GM18505 (cell line): ENCODE results near the gene PRKAR1B.

Source experiments
- ATAC-seq: cut with Tn5 transposase; IDR thresholded peaks from one replicate; pipeline ENCODE4 v1.9.1; 2021; ENCODE audit not compliant: unreplicated experiment
- POLR2A ChIP-seq: IDR thresholded peaks from 4 replicates; pipeline ENCODE4 v1.6.1; 2011; ENCODE audit warnings: borderline replicate concordance; ENCODE audit not compliant: insufficient read depth, insufficient read length; ENCODE audit errors: extremely low read depth

Gene PRKAR1B

GRCh38 chr7:512146-512510 lies 215.0 kb downstream of the PRKAR1B start:
- no peak for TF ChIP-seq POLR2A
- ATAC-seq, result no peak

GRCh38 chr7:511476-512145 lies 215.5 kb downstream of the PRKAR1B start:
- ATAC-seq, result no peak
- TF ChIP-seq POLR2A, result no peak

GRCh38 chr7:510782-511281 lies 216.2 kb downstream of the PRKAR1B start:
- TF ChIP-seq POLR2A, result no peak
- no peak for ATAC-seq

GRCh38 chr7:510131-510481 lies 217.0 kb downstream of the PRKAR1B start:
- no peak for ATAC-seq
- TF ChIP-seq POLR2A, result no peak

GRCh38 chr7:509426-510130 lies 217.5 kb downstream of the PRKAR1B start:
- no peak for TF ChIP-seq POLR2A
- ATAC-seq, result no peak

GRCh38 chr7:508461-509170 lies 218.5 kb downstream of the PRKAR1B start:
- no peak for TF ChIP-seq POLR2A
- no peak for ATAC-seq

- no peak for TF ChIP-seq POLR2A
- no peak for ATAC-seq
Measured at GRCh38 chr7:507623-508300, 219.3 kb downstream of the PRKAR1B start.

- ATAC-seq, result no peak
- TF ChIP-seq POLR2A, result no peak
Measured at GRCh38 chr7:506921-507622, 220.0 kb downstream of the PRKAR1B start.

- ATAC-seq, result no peak
- TF ChIP-seq POLR2A, result no peak
Measured at GRCh38 chr7:506391-506831, 220.7 kb downstream of the PRKAR1B start.

- no peak for TF ChIP-seq POLR2A
- no peak for ATAC-seq
Measured at GRCh38 chr7:505171-505570, 221.9 kb downstream of the PRKAR1B start.

GRCh38 chr7:504221-505111 lies 222.6 kb downstream of the PRKAR1B start:
- ATAC-seq, result no peak
- TF ChIP-seq POLR2A, result no peak
